ENCODE data around the gene TMEM208.

- TF ChIP-seq CTCF (IDR thresholded peaks at IDR 0.05; ENCODE audit: poor library complexity), result no peak
- no peak for TF ChIP-seq EZH2 (IDR thresholded peaks at IDR 0.05; ENCODE audit: borderline replicate concordance)
These were observed 13.5 kb upstream of the TMEM208 start for GRCh38 chr16:67213197-67214019.

Measured in hepatocyte (in vitro differentiated cells).